HEK293T (cell line): ENCODE results near the gene SRF.

ENCODE experiments used
- CTCF ChIA-PET: fragments of 350-600 bp; formaldehyde crosslinking; extraction: SDS; loops from one replicate; lab custom pipeline; 2021; ENCODE audit warnings: antibody characterized with exemption, inconsistent platforms; lab: Yijun Ruan, JAX
- POLR2A ChIA-PET: fragments of 350-600 bp; formaldehyde crosslinking; extraction: SDS; loops from one replicate; lab custom pipeline; 2020; ENCODE audit warnings: antibody characterized with exemption, inconsistent platforms; lab: Yijun Ruan, JAX
- DNase-seq: peaks from one replicate; pipeline ENCODE4 v3.0.0; 2012; ENCODE audit warnings: mixed read lengths; ENCODE audit errors: extremely low spot score
- ARNT ChIP-seq: fragments of 450-650 bp; IDR thresholded peaks from 2 replicates; pipeline ENCODE4 v1.6.1; 2017; ENCODE audit warnings: mild to moderate bottlenecking
- BHLHE40 ChIP-seq: fragments of 450-650 bp; IDR thresholded peaks from 2 replicates; pipeline ENCODE4 v1.6.1; 2016; ENCODE audit warnings: mild to moderate bottlenecking, moderate library complexity, borderline replicate concordance
- CTBP1 ChIP-seq: fragments of 450-650 bp; IDR thresholded peaks from 2 replicates; pipeline ENCODE4 v1.6.1; 2016; ENCODE audit warnings: borderline replicate concordance
- ELF4 ChIP-seq: fragments of 450-650 bp; IDR thresholded peaks from 2 replicates; pipeline ENCODE4 v1.6.1; 2017; ENCODE audit warnings: antibody characterized with exemption
- FOXA1 ChIP-seq: fragments of 450-650 bp; IDR thresholded peaks from 2 replicates; pipeline ENCODE4 v1.6.1; 2016; ENCODE audit warnings: mild to moderate bottlenecking
- FOXK2 ChIP-seq: fragments of 450-650 bp; IDR thresholded peaks from 2 replicates; pipeline ENCODE4 v1.6.1; 2016; ENCODE audit warnings: mild to moderate bottlenecking
- FOXM1 ChIP-seq: fragments of 450-650 bp; IDR thresholded peaks from 2 replicates; pipeline ENCODE4 v1.6.1; 2017; ENCODE audit warnings: mild to moderate bottlenecking, borderline replicate concordance
- HDGF ChIP-seq: fragments of 450-650 bp; IDR thresholded peaks from 2 replicates; pipeline ENCODE4 v1.6.1; 2017; ENCODE audit warnings: antibody characterized with exemption, borderline replicate concordance
- L3MBTL2 ChIP-seq: fragments of 450-650 bp; conservative IDR thresholded peaks from 2 replicates; pipeline ENCODE4 v1.6.1; 2016; ENCODE audit warnings: mild to moderate bottlenecking
- LEF1 ChIP-seq: fragments of 450-650 bp; IDR thresholded peaks from 2 replicates; pipeline ENCODE4 v1.6.1; 2017; ENCODE audit warnings: mild to moderate bottlenecking, borderline replicate concordance
- NFRKB ChIP-seq: fragments of 450-650 bp; IDR thresholded peaks from 2 replicates; pipeline ENCODE4 v1.6.1; 2016; ENCODE audit warnings: mild to moderate bottlenecking, moderate library complexity
- SP1 ChIP-seq: fragments of 450-650 bp; IDR thresholded peaks from 2 replicates; pipeline ENCODE4 v1.6.1; 2017
- SUZ12 ChIP-seq: fragments of 450-650 bp; IDR thresholded peaks from 2 replicates; pipeline ENCODE4 v1.6.1; 2016; ENCODE audit warnings: mild to moderate bottlenecking
- TARDBP ChIP-seq: fragments of 450-650 bp; IDR thresholded peaks from 2 replicates; pipeline ENCODE4 v1.6.1; 2016
- ZNF384 ChIP-seq: fragments of 450-650 bp; IDR thresholded peaks from 2 replicates; pipeline ENCODE4 v1.6.1; 2016
- TF ChIP-seq, protein P1 (sequence below): fragments of 450-650 bp; IDR thresholded peaks from 2 replicates; pipeline ENCODE4 v1.6.1; 2016

SRF gene

GRCh38 chr6:43181621-43181941, 10.5 kb downstream of the SRF start:
- DNase-seq = no peak
- CTCF ChIA-PET = interaction anchor here (1.0 kb wide), 1 partner anchor 48 kb away, joined by 5 read pairs; the partner anchor contains the start of gene DNPH1
- TF ChIP-seq FOXA1 = no peak
- no peak for TF ChIP-seq FOXK2
- TF ChIP-seq FOXM1 = no peak
- POLR2A ChIA-PET = interaction anchor here (0.9 to 1.8 kb wide), 11 partner anchors 10 to 326 kb away, joined by 3 to 30 read pairs (median 5); partner anchors contain the start of genes CUL7, DNPH1 and SRF

DNA sequence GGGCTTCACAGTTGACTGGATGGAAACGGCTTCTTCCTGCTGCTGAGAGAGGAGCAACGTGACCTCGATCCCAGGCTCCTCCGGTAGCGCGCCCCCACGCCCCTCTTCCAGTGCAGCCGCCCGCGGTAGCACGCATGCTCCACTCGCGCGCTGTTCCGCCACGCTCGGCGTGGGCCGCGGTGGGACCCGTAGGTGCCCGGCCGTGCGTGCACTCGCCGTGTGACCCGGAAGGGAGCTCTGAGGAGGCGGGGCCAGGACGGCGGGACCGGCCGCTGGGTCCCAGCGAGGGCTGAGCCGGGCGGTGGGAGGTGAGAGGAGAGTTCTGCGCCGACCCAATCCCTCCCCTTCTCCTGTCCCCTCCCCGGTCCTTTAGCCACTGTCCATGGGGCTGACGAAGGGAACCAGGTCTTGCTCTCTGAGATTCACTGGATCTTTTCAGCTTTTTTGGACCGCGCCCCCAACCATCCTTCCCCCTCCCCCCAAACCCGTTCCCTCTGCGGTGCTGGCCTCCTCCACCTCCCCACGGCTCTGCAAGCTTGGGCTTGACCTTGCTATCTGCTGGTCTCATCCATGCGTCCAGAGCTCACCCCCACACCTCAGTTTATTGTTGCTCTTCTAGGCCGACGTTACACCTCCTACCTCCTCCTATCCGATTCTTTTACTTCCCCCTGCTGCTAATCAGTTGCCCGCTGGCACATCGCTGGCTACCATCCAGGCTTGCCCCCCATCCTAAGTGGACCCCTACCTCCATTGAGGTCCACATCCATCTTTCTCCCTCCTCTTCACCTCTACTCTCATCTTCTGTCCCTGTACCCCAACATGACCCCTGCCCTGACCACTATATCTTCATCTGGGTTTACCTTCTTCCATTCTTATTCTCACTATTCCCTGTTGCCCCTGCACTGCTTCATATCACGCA, 11.1 kb downstream of the SRF start, which contains the start of gene CUL9:
Gene CUL9 (plus strand): TSS at position 255 of the 919 bp plus-strand sequence. CDS start 2,115 bp downstream, outside the sequence.
- DNase-seq = peak; percentile 66
- TF ChIP-seq TARDBP = peak; percentile 82
- TF ChIP-seq L3MBTL2 = 0 out of 2 replicates have a peak, but pooled peaks have one; percentile 45
- TF ChIP-seq BHLHE40 = no peak
- TF ChIP-seq FOXK2 = no peak
- no peak for TF ChIP-seq ARNT
- TF ChIP-seq NFRKB = no peak
- no peak for TF ChIP-seq SUZ12
- TF ChIP-seq ELF4 = peak; percentile 53
- ChIA-PET CTCF (interaction anchor here (1.0 kb wide), 1 partner anchor 47 kb away, joined by 5 read pairs; the partner anchor contains the start of gene DNPH1), POLR2A (interaction anchor here (0.6 to 1.8 kb wide), 14 partner anchors 9 to 325 kb away, joined by 3 to 30 read pairs (median 5); partner anchors contain the start of genes CUL7, DNPH1 and SRF)

DNA sequence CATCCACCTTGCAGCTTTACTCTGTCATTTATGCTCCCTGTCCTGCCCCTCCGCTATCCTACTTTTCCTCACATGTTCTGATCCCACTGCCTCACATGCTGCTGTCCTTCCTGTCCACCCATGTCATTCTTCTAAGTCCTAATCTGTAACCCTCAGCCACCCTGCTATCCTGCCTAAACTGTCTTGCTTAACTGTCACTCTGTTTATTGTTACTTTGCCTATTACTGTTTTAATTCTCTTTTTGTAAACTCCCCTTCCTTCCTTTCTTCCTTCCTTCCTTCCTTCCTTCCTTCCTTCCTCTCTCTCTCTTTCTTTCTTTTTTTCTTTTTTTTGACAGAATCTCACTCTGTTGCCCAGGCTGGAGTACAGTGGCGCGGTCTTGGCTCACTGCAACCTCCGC, 12.4 kb downstream of the SRF start:
- no peak for DNase-seq
- POLR2A ChIA-PET = interaction anchor here (1.8 kb wide), 1 partner anchor 63 kb away, joined by 10 read pairs; no protein-coding TSS in a partner anchor
- CTCF ChIA-PET = no interaction called here

DNA sequence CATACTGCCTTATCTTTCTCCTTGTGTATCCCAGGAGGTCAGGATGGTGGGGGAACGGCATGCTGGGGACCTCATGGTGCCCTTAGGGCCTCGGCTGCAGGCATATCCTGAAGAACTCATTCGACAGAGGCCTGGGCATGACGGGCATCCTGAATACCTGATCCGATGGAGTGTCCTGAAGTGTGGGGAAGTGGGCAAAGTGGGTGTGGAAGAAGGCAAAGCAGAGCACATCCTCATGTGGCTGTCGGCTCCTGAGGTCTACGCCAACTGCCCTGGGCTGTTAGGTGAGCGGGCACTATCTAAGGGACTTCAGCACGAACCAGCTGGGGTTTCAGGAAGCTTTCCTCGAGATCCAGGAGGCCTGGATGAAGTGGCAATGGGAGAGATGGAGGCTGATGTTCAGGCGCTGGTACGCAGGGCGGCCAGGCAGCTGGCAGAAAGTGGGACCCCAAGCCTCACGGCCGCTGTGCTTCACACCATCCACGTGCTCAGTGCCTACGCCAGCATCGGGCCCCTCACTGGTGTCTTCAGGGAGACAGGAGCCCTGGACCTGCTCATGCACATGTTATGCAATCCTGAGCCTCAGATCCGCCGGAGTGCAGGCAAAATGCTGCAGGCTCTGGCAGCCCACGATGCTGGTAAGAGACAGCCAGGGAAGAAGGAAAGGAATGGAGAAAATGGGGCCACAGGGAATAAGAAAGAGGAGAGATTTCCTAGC, 13.4 kb downstream of the SRF start:
- ChIA-PET POLR2A (interaction anchor here (1.3 kb wide), 1 partner anchor 13 kb away, joined by 3 read pairs; no protein-coding TSS in a partner anchor), CTCF (no interaction called here)

More for the DNA sequence above, 12.4 kb downstream of the SRF start:
- no peak for TF ChIP-seq CTBP1
- TF ChIP-seq ZNF384 = no peak
- TF ChIP-seq FOXA1 = no peak
- TF ChIP-seq L3MBTL2 = no peak
- TF ChIP-seq FOXM1 = no peak
- TF ChIP-seq ARNT = no peak
- TF ChIP-seq, protein P1, sequence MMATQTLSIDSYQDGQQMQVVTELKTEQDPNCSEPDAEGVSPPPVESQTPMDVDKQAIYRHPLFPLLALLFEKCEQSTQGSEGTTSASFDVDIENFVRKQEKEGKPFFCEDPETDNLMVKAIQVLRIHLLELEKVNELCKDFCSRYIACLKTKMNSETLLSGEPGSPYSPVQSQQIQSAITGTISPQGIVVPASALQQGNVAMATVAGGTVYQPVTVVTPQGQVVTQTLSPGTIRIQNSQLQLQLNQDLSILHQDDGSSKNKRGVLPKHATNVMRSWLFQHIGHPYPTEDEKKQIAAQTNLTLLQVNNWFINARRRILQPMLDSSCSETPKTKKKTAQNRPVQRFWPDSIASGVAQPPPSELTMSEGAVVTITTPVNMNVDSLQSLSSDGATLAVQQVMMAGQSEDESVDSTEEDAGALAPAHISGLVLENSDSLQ = no peak
- no peak for TF ChIP-seq SP1
- no peak for TF ChIP-seq HDGF
- no peak for TF ChIP-seq SUZ12
- TF ChIP-seq NFRKB = no peak
- TF ChIP-seq ELF4 = no peak
- TF ChIP-seq FOXK2 = no peak

DNA sequence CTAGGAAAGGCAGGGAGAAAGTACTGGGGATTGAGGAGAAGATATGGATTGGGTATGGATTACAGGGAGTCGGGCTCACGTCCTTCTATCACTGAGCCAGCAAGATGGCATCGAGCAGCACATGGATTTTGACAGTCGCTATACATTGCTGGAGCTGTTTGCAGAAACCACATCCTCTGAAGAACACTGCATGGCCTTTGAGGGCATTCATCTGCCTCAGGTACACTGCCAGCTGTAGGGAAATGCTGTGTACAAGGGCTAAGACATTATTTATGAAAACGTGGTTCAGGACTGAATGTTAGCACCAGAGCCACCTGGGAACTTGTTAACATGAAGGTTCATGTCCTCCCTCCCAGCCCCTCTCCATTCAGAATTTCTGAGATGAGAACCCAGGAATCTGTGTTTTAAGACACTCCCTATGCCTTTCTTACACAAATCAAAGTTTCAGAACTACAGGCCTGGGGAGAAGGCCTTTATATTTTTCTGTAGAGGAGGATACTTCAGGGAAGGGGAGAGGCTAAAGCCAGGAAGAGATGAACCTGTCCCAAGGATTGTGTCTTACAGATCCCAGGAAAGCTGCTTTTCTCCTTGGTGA, 14.4 kb downstream of the SRF start:
- DNase-seq = no peak
- TF ChIP-seq FOXA1 (no peak), ELF4 (no peak), ZNF384 (no peak), SUZ12 (no peak), LEF1 (no peak)
- ChIA-PET CTCF (no interaction called here), POLR2A (interaction anchor here (0.7 to 1.3 kb wide), 2 partner anchors 14 to 171 kb away, joined by 3 read pairs; partner anchors contain the start of gene KLHDC3)

More for the DNA sequence above, 13.4 kb downstream of the SRF start:
- no peak for DNase-seq
- no peak for TF ChIP-seq ELF4
- TF ChIP-seq LEF1 = no peak
- TF ChIP-seq BHLHE40 = no peak
- TF ChIP-seq NFRKB = no peak
- TF ChIP-seq, protein P1 = no peak
- TF ChIP-seq FOXM1 = no peak
- no peak for TF ChIP-seq FOXK2

GRCh38 chr6:43186019-43186418, 14.9 kb downstream of the SRF start:
- CTCF ChIA-PET = no interaction called here
- TF ChIP-seq CTBP1 (no peak), BHLHE40 (no peak), FOXK2 (no peak), HDGF (no peak), NFRKB (no peak), FOXM1 (no peak), ZNF384 (no peak), ELF4 (no peak), SUZ12 (no peak), TARDBP (no peak), ARNT (no peak), L3MBTL2 (no peak), LEF1 (no peak)
- POLR2A ChIA-PET = interaction anchor here (0.7 kb wide), 1 partner anchor 172 kb away, joined by 3 read pairs; the partner anchor contains the start of gene KLHDC3
- no peak for DNase-seq
